K562 (cell line): ENCODE results near the gene HOXD9. TPM values are rescaled to one million over a fixed set of nuclear protein-coding genes. Genes with fewer than 3 reads are reported as not detected.

Source experiments
- CC2D1A ChIP-seq: fragments of 450-650 bp; IDR thresholded peaks from 2 replicates; pipeline ENCODE4 v1.6.1; 2017; ENCODE audit warnings: mild to moderate bottlenecking
- ELF1 ChIP-seq: fragments of 200-800 bp; sonication (Bioruptor generic); IDR thresholded peaks from 2 replicates; pipeline ENCODE4 v1.6.1; 2016; ENCODE audit warnings: missing genetic modification characterization, missing compliant biosample characterization
- FOXK2 ChIP-seq, 2 experiments: fragments of 450-650 bp; IDR thresholded peaks in 1 of 2; conservative IDR thresholded peaks in 1 of 2; 2 replicates each; pipeline ENCODE4 v1.6.1; 2016; ENCODE audit warnings: low read depth in 2 of 2, mild to moderate bottlenecking in 1 of 2
- KAT8 ChIP-seq: fragments of 450-650 bp; IDR thresholded peaks from 2 replicates; pipeline ENCODE4 v1.6.1; 2016; ENCODE audit warnings: low read depth, mild to moderate bottlenecking
- SIX5 ChIP-seq, 2 experiments: IDR thresholded peaks; 2 replicates each; pipeline ENCODE4 v1.6.1; 2011; ENCODE audit warnings: low read length in 2 of 2, borderline replicate concordance in 1 of 2, low read depth in 1 of 2, mild to moderate bottlenecking in 1 of 2, moderate library complexity in 1 of 2; ENCODE audit not compliant: insufficient read depth in 1 of 2
- polyA plus RNA-seq, 8 experiments: library from polyadenylated mRNA; depleted of rRNA in 4 of 8; stranded (reverse) in 5 of 8; unstranded in 3 of 8; fragments of >200 nt; fragmentation: Nextera tagmentation in 2 of 8; fragmentation: Illumina TruSeq in 1 of 8; extraction: Ambion mirVana in 2 of 8; extraction: Trizol in 1 of 8; gene quantifications; 2 replicates each; pipeline versions ENCODE4 v1.2.1 to v1.2.3, GENCODE V29; 2011 to 2014; ENCODE audit warnings: inconsistent platforms in 1 of 8, missing spikeins in 1 of 8
- total RNA-seq, 7 experiments: library from RNA; depleted of rRNA in 6 of 7; stranded (reverse); fragments of >200 nt in 6 of 7; fragmentation: Illumina TruSeq in 2 of 7; extraction: Trizol in 2 of 7; gene quantifications; 2 replicates each; pipeline versions ENCODE4 v1.2.1 to v1.2.3, GENCODE V29; 2011 to 2021; ENCODE audit warnings: low replicate concordance in 1 of 7
- TF ChIP-seq, protein P1 (sequence below): fragments of 250-450 bp; sonication (Bioruptor Pico); IDR thresholded peaks from 2 replicates; pipeline ENCODE4 v1.8.0; 2022; ENCODE audit warnings: inconsistent platforms, mild to moderate bottlenecking, moderate library complexity, borderline replicate concordance
- TF ChIP-seq, protein P2 (sequence below): sonication (generic); formaldehyde crosslinking; IDR thresholded peaks from 2 replicates; pipeline ENCODE4 v1.8.0; 2022; ENCODE audit warnings: mild to moderate bottlenecking, missing genetic modification reagents
- TF ChIP-seq, protein P3 (sequence below): fragments of 450-650 bp; formaldehyde crosslinking; IDR thresholded peaks from 2 replicates; pipeline ENCODE4 v1.4.0; 2020; ENCODE audit warnings: mild to moderate bottlenecking, moderate library complexity
- TF ChIP-seq, protein P4 (sequence below): fragments of 450-650 bp; IDR thresholded peaks from 2 replicates; pipeline ENCODE4 v1.6.1; 2018; ENCODE audit not compliant: partially characterized antibody
- TF ChIP-seq, protein P5 (sequence below): fragments of 150-350 bp; IDR thresholded peaks from 2 replicates; pipeline ENCODE4 v1.6.1; 2014; ENCODE audit warnings: low read depth, mild to moderate bottlenecking, low read length, borderline replicate concordance

The HOXD9 gene
- total and polyA plus RNA-seq, 9 of the 15 experiments (the other 6 are each of a cell fraction or from before 2014, with no cell fraction given): not detected

DNA sequence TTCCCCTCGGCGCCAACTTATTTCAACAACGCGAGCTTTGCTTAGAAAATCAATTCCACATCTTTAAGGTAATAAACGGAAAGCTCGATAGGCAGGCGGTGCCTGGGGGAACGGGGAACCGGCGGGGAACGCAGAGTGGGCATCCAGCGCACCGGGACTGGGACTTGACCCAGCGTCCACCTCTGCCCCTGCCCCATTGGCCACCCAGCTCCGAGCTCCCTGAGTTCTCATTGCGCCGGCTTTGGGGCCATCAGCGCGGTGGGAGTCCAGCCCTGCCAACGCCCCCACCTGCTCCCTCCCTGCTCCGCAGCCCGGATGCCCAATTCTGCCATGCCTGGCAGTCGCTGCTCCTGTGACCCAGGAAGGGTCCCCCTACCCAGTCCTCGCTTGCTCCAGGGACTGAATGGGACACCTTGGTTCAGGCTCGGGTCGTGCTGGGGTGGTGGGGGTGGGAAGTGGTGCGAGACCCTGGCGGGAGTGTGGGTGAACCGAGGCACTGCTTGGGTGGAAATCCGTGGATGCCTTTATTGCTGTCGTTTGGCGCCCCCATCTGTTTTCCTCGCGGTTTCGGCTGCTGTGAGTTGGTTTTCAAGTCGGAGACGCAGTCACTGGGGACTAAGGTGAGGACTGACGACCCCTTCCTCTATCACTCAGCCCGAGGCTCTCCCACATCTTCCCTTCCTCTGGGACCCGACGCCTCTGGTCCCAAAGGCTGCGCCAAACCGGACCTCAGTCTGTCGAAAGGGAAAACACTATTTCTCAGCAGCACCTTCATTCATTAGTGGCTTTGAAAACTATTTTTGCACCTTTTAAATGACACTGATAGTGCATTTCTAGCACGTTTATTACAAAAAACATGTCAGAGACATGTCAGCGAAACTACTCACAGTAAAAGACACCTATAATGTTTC, 36.4 kb upstream of the HOXD9 start (continued):
- TF ChIP-seq, protein P1, sequence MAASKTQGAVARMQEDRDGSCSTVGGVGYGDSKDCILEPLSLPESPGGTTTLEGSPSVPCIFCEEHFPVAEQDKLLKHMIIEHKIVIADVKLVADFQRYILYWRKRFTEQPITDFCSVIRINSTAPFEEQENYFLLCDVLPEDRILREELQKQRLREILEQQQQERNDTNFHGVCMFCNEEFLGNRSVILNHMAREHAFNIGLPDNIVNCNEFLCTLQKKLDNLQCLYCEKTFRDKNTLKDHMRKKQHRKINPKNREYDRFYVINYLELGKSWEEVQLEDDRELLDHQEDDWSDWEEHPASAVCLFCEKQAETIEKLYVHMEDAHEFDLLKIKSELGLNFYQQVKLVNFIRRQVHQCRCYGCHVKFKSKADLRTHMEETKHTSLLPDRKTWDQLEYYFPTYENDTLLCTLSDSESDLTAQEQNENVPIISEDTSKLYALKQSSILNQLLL (CRISPR knock-in tag): no peak
- TF ChIP-seq, protein P2, sequence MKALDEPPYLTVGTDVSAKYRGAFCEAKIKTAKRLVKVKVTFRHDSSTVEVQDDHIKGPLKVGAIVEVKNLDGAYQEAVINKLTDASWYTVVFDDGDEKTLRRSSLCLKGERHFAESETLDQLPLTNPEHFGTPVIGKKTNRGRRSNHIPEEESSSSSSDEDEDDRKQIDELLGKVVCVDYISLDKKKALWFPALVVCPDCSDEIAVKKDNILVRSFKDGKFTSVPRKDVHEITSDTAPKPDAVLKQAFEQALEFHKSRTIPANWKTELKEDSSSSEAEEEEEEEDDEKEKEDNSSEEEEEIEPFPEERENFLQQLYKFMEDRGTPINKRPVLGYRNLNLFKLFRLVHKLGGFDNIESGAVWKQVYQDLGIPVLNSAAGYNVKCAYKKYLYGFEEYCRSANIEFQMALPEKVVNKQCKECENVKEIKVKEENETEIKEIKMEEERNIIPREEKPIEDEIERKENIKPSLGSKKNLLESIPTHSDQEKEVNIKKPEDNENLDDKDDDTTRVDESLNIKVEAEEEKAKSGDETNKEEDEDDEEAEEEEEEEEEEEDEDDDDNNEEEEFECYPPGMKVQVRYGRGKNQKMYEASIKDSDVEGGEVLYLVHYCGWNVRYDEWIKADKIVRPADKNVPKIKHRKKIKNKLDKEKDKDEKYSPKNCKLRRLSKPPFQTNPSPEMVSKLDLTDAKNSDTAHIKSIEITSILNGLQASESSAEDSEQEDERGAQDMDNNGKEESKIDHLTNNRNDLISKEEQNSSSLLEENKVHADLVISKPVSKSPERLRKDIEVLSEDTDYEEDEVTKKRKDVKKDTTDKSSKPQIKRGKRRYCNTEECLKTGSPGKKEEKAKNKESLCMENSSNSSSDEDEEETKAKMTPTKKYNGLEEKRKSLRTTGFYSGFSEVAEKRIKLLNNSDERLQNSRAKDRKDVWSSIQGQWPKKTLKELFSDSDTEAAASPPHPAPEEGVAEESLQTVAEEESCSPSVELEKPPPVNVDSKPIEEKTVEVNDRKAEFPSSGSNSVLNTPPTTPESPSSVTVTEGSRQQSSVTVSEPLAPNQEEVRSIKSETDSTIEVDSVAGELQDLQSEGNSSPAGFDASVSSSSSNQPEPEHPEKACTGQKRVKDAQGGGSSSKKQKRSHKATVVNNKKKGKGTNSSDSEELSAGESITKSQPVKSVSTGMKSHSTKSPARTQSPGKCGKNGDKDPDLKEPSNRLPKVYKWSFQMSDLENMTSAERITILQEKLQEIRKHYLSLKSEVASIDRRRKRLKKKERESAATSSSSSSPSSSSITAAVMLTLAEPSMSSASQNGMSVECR (CRISPR knock-in tag): no peak
- TF ChIP-seq, protein P3, sequence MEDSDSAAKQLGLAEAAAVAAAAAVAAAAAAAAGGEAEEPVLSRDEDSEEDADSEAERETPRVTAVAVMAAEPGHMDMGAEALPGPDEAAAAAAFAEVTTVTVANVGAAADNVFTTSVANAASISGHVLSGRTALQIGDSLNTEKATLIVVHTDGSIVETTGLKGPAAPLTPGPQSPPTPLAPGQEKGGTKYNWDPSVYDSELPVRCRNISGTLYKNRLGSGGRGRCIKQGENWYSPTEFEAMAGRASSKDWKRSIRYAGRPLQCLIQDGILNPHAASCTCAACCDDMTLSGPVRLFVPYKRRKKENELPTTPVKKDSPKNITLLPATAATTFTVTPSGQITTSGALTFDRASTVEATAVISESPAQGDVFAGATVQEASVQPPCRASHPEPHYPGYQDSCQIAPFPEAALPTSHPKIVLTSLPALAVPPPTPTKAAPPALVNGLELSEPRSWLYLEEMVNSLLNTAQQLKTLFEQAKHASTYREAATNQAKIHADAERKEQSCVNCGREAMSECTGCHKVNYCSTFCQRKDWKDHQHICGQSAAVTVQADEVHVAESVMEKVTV (CRISPR knock-in tag): peak; percentile 64
- TF ChIP-seq, protein P4, sequence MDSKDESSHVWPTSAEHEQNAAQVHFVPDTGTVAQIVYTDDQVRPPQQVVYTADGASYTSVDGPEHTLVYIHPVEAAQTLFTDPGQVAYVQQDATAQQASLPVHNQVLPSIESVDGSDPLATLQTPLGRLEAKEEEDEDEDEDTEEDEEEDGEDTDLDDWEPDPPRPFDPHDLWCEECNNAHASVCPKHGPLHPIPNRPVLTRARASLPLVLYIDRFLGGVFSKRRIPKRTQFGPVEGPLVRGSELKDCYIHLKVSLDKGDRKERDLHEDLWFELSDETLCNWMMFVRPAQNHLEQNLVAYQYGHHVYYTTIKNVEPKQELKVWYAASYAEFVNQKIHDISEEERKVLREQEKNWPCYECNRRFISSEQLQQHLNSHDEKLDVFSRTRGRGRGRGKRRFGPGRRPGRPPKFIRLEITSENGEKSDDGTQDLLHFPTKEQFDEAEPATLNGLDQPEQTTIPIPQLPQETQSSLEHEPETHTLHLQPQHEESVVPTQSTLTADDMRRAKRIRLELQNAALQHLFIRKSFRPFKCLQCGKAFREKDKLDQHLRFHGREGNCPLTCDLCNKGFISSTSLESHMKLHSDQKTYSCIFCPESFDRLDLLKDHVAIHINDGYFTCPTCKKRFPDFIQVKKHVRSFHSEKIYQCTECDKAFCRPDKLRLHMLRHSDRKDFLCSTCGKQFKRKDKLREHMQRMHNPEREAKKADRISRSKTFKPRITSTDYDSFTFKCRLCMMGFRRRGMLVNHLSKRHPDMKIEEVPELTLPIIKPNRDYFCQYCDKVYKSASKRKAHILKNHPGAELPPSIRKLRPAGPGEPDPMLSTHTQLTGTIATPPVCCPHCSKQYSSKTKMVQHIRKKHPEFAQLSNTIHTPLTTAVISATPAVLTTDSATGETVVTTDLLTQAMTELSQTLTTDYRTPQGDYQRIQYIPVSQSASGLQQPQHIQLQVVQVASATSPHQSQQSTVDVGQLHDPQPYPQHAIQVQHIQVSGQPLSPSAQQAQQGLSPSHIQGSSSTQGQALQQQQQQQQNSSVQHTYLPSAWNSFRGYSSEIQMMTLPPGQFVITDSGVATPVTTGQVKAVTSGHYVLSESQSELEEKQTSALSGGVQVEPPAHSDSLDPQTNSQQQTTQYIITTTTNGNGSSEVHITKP: no peak
- TF ChIP-seq, protein P5, sequence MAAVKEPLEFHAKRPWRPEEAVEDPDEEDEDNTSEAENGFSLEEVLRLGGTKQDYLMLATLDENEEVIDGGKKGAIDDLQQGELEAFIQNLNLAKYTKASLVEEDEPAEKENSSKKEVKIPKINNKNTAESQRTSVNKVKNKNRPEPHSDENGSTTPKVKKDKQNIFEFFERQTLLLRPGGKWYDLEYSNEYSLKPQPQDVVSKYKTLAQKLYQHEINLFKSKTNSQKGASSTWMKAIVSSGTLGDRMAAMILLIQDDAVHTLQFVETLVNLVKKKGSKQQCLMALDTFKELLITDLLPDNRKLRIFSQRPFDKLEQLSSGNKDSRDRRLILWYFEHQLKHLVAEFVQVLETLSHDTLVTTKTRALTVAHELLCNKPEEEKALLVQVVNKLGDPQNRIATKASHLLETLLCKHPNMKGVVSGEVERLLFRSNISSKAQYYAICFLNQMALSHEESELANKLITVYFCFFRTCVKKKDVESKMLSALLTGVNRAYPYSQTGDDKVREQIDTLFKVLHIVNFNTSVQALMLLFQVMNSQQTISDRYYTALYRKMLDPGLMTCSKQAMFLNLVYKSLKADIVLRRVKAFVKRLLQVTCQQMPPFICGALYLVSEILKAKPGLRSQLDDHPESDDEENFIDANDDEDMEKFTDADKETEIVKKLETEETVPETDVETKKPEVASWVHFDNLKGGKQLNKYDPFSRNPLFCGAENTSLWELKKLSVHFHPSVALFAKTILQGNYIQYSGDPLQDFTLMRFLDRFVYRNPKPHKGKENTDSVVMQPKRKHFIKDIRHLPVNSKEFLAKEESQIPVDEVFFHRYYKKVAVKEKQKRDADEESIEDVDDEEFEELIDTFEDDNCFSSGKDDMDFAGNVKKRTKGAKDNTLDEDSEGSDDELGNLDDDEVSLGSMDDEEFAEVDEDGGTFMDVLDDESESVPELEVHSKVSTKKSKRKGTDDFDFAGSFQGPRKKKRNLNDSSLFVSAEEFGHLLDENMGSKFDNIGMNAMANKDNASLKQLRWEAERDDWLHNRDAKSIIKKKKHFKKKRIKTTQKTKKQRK: no peak
- TF ChIP-seq SIX5 (IDR thresholded peaks at IDR 0.05; ENCODE audit: borderline replicate concordance in 1 of 2, insufficient read depth in 1 of 2, low read depth in 1 of 2, low read length in 2 of 2): no peak
- no peak for TF ChIP-seq FOXK2 (conservative IDR thresholded peaks at IDR 0.05 in 1 of 2, IDR thresholded peaks at IDR 0.05 in 1 of 2; ENCODE audit: low read depth in 2 of 2)
- peak; percentile 79 for TF ChIP-seq CC2D1A
- TF ChIP-seq ELF1 (tag): no peak
- no peak for TF ChIP-seq KAT8
